HepG2 (cell line): Measurements from ENCODE around the gene PPP1R9A.

Experiments used
- POLR2A ChIP-seq, 2 experiments: IDR thresholded peaks; 2 replicates each; pipeline ENCODE4 v1.6.1; 2011; ENCODE audit warnings: low read depth in 2 of 2, low read length in 2 of 2, mild to moderate bottlenecking in 1 of 2, moderate library complexity in 1 of 2; ENCODE audit not compliant: insufficient read depth in 1 of 2
- ZBTB46 ChIP-seq: sonication (generic); formaldehyde crosslinking; IDR thresholded peaks from 2 replicates; pipeline ENCODE4 v1.4.0; 2020; ENCODE audit warnings: mild to moderate bottlenecking, missing genetic modification reagents, borderline replicate concordance

GRCh38 chr7:95303013-95303905 is 395.9 kb downstream of the PPP1R9A start:
- TF ChIP-seq ZBTB46 (CRISPR knock-in tag), result no peak
- TF ChIP-seq POLR2A (IDR thresholded peaks at IDR 0.05; ENCODE audit: insufficient read depth in 1 of 2, low read depth in 2 of 2, low read length in 2 of 2), result no peak
